Brain microvascular endothelial cell (primary cell): Measurements from ENCODE around the gene CACNA2D2.

ENCODE experiments used
- DNase-seq: peaks from one replicate; pipeline ENCODE4 v3.0.0-alpha.2; 2020
- H3K27ac ChIP-seq: fragments of 250-450 bp; sonication (Bioruptor Pico); 2 replicates; pipeline ENCODE4 v1.5.1; 2020; ENCODE audit warnings: mild to moderate bottlenecking, moderate library complexity
- H3K27me3 ChIP-seq: fragments of 250-450 bp; sonication (Bioruptor Pico); replicated peaks from 2 replicates; pipeline ENCODE4 v1.5.1; 2020; ENCODE audit warnings: mild to moderate bottlenecking
- H3K36me3 ChIP-seq: fragments of 250-450 bp; sonication (Bioruptor Pico); replicated peaks from 2 replicates; pipeline ENCODE4 v1.5.1; 2020; ENCODE audit warnings: mild to moderate bottlenecking
- H3K4me3 ChIP-seq: 2 replicates; pipeline ENCODE4 v1.5.1; 2011; ENCODE audit warnings: low read depth, mild to moderate bottlenecking, control low read depth, low read length, moderate library complexity
- in situ Hi-C: cut with HindIII; loops from 2 replicates; pipeline ENCODE4 v1.10.0; 2017; ENCODE audit warnings: low sequenced_read_pairs, low pct_ligation_motif_present
- TF ChIP-seq, protein P1 (sequence below): IDR thresholded peaks from 2 replicates; pipeline ENCODE4 v1.5.1; 2011; ENCODE audit warnings: low read depth, mild to moderate bottlenecking, moderate library complexity, low read length, control low read depth, inconsistent platforms; ENCODE audit errors: missing control alignments

Gene CACNA2D2

DNA sequence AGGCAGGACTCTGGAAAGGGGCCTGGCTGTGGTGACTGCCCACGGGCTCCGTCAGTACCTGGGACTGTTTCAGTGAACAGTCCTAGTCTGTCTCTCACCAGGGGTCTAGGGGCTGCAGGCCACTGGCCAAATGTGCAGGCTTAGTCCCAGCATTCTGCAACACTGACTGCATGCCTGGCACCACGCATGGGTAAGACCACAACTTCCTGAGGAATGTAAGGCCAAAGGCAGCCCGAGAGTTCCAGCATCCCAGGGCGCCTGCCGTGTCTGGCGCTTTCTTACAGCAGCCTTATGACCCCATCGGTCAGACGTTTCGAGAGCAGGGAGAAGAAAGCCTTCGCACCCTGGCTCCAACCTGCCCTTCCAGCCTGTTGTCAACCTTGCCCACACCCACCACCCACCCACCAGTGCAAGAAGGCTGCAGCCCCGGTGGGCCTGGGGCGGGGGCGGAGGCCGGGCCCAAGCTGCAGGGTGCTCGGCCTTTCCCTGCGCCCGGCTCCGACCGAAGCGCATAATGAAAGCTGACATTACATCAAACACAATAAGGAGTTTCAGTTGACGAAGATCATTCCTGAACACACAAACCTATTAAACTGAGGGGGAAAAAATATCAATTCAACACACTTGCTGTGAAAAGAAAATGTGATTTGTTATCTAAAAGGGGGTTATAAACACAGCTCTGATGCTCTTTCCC is 114.6 kb downstream of the CACNA2D2 start:
- peak; percentile 4 for DNase-seq
- TF ChIP-seq, protein P1, sequence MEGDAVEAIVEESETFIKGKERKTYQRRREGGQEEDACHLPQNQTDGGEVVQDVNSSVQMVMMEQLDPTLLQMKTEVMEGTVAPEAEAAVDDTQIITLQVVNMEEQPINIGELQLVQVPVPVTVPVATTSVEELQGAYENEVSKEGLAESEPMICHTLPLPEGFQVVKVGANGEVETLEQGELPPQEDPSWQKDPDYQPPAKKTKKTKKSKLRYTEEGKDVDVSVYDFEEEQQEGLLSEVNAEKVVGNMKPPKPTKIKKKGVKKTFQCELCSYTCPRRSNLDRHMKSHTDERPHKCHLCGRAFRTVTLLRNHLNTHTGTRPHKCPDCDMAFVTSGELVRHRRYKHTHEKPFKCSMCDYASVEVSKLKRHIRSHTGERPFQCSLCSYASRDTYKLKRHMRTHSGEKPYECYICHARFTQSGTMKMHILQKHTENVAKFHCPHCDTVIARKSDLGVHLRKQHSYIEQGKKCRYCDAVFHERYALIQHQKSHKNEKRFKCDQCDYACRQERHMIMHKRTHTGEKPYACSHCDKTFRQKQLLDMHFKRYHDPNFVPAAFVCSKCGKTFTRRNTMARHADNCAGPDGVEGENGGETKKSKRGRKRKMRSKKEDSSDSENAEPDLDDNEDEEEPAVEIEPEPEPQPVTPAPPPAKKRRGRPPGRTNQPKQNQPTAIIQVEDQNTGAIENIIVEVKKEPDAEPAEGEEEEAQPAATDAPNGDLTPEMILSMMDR = no peak
- H3K27me3 ChIP-seq = no peaks in the 10 kb centered on the region
- no peak overlapping the region for H3K4me3 ChIP-seq
- H3K36me3 ChIP-seq = no peaks in the 10 kb centered on the region
- H3K27ac ChIP-seq = no peak overlapping the region
- in situ Hi-C loops = no loop called here

DNA sequence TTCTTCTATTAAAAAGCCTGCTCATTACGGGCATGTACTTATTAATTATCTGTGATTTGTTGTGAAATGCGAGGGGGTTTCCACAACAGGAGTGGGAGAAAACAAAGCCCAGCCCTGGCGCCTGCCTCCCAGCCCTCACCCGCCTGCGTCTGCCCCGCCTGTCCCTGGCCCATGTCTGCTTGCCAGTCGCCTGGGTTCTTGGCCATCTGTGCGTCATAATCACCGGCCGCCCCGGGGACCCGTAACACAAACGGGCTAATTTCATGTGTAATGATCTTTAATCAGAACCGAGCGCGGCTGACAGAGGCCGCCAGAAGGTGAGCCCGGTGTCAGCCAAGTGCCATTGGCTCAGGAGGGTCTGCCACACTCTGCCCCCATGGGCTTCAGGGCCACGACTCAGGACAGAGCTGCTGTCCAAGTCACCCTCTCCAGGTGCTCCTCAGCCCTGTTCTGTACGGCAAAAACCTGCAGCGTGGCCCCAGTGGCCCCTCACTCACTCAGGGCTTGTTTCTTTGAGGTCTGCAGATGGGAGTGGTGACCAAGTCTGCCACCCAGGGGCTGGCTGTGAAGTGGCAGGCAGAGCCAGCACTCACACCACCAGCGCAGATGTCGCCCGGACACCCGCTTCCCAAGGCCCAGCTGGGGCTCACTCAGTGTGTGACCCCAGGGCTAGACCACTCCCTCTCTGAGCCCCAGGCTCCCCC is 115.3 kb downstream of the CACNA2D2 start:
- H3K36me3 ChIP-seq = no peaks in the 10 kb centered on the region
- in situ Hi-C loops = no loop called here
- DNase-seq = no peak
- H3K4me3 ChIP-seq = no peak overlapping the region
- H3K27ac ChIP-seq = no peak overlapping the region
- TF ChIP-seq, protein P1 = peak; percentile 67
- no peaks in the 10 kb centered on the region for H3K27me3 ChIP-seq

DNA sequence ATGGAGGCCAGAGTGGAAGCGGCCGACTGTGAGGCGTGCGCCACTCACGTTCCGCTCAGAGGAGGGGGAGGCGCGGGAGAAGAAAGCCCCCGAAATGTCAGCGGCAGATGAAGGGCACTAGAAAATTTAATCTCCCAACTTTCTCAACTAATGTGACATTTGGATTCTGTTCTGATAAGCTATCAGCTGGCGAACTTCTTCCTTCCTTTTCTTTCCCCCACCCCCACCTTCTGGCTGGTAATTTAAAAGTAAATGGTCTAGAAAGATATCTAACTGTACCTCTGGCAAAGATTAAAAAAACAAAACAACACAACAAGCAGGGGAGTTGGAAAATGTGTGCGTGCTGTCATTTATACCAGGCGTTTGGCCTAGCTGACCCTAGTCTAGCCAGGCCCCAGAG is 117.7 kb downstream of the CACNA2D2 start:
- Histone ChIP-seq H3K36me3 (no peaks in the 10 kb centered on the region), H3K27ac (no peak overlapping the region), H3K27me3 (no peaks in the 10 kb centered on the region), H3K4me3 (no peak overlapping the region)
- TF ChIP-seq, protein P1 = no peak
- no peak for DNase-seq
- in situ Hi-C loops = no loop called here

DNA sequence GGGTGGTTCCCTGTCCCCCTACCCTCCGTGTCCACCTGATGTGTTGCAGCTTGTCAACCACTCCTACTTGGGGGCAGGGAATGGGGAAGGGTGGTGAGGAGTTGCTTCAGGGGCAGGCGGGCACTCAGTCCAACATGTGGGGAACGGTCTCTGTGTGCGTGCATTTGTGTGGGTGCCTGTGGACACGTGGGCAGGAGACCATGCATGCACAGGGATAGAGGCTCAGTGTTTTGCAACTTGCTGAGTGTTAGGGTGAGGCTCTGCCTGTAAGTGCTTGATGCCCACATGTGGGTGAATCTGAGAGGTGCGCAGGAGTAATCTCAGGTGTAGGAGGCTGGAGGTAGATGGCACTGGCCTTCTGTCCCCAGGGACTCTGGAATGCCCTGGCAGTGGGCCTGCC is 119.7 kb downstream of the CACNA2D2 start:
- no peak overlapping the region for H3K4me3 ChIP-seq
- no peak overlapping the region for H3K27ac ChIP-seq
- TF ChIP-seq, protein P1 = no peak
- in situ Hi-C loops = no loop called here
- no peaks in the 10 kb centered on the region for H3K36me3 ChIP-seq
- no peak for DNase-seq
- no peaks in the 10 kb centered on the region for H3K27me3 ChIP-seq

DNA sequence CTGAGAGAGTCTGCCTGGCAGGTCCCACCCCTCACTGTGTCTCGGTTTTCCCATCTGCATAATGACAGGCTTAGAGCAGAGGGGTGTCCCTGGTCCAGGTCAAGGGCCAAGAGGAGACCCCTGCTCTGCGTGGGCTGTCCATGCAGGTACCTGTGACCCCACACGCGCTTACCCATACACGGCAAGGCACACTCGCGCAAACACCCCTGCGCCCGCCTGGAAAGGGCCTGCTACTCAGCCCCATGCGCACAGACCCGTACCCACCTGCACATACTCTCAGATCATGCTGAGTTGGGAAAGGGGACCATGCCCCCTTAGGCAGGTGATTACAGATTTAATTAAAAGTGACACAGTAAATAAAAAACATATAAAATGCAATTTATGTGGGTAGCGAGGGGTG is 120.7 kb downstream of the CACNA2D2 start:
- no peak overlapping the region for H3K4me3 ChIP-seq
- no peak for DNase-seq
- in situ Hi-C loops = no loop called here
- H3K27ac ChIP-seq = no peak overlapping the region
- H3K36me3 ChIP-seq = no peaks in the 10 kb centered on the region
- TF ChIP-seq, protein P1 = no peak
- no peaks in the 10 kb centered on the region for H3K27me3 ChIP-seq
